Gastrocnemius medialis (tissue), 4 donors: Measurements from ENCODE around the gene CNNM4. TPM values are rescaled to one million over a fixed set of nuclear protein-coding genes. Genes with fewer than 3 reads are reported as not detected.

ENCODE experiments used
- ATAC-seq, 2 donors: fragments of 150-250 bp; one replicate each; pipeline ENCODE4 v1.9.1; 2016
- DNase-seq, 2 donors: peaks; one replicate each; pipeline ENCODE4 v3.0.0-alpha.2; 2019
- H3K27ac ChIP-seq, 4 donors: fragments of 200-600 bp; sonication (generic); 1 replicate in 1 of 4; 2 replicates in 3 of 4; pipeline ENCODE4 v1.5.1; 2016 to 2018; ENCODE audit warnings: mild to moderate bottlenecking in 2 of 4, moderate library complexity in 1 of 4
- H3K27me3 ChIP-seq, 3 donors: fragments of 200-600 bp; sonication (generic) in 2 of 3; 1 replicate in 1 of 3; 2 replicates in 2 of 3; pipeline versions ENCODE4 v1.5.1 to v1.6.0; 2016 to 2019; ENCODE audit warnings: mild to moderate bottlenecking in 1 of 3, moderate library complexity in 1 of 3
- H3K36me3 ChIP-seq, 2 donors: fragments of 200-600 bp; sonication (generic) in 1 of 2; one replicate each; pipeline ENCODE4 v1.5.1; 2017 to 2018
- H3K4me1 ChIP-seq, 2 donors: fragments of 200-600 bp; sonication (generic) in 1 of 2; one replicate each; pipeline ENCODE4 v1.5.1; 2016 to 2017; ENCODE audit warnings: mild to moderate bottlenecking in 2 of 2
- H3K4me3 ChIP-seq, 4 donors: fragments of 200-600 bp; sonication (generic) in 3 of 4; 1 replicate in 1 of 4; 2 replicates in 3 of 4; pipeline ENCODE4 v1.5.1; 2016 to 2019; ENCODE audit warnings: mild to moderate bottlenecking in 2 of 4
- H3K9me3 ChIP-seq, 3 donors: fragments of 200-600 bp; sonication (generic) in 2 of 3; 1 replicate in 1 of 3; 2 replicates in 2 of 3; pipeline ENCODE4 v1.5.1; 2016 to 2019
- POLR2A ChIP-seq, 2 donors: fragments of 450-650 bp; IDR thresholded peaks; one replicate each; pipeline ENCODE4 v1.6.1; 2017; ENCODE audit warnings: antibody characterized with exemption in 2 of 2, mild to moderate bottlenecking in 2 of 2, moderate library complexity in 2 of 2
- in situ Hi-C, 4 donors: fragments of 200-750 bp; cut with MboI; loops; one replicate each; pipeline versions ENCODE4 v1.15.0 to v1.8.0; 2017; ENCODE audit warnings: low sequenced_read_pairs in 4 of 4
- intact Hi-C: fragments of 100-400 bp; cut with DNase I; formaldehyde crosslinking; loops from one replicate; pipeline ENCODE4 v1.15.1; 2023; ENCODE audit warnings: low total_unique reads
- total RNA-seq, 4 donors: library from RNA; depleted of rRNA; stranded (reverse); fragments of >200 nt; gene quantifications; one replicate each; pipeline versions ENCODE4 v1.1.0 to v1.2.3, GENCODE V29; 2016
- TF ChIP-seq, protein P1 (sequence below), 5 experiments: fragments of 450-650 bp in 3 of 5; fragments of 200-600 bp in 2 of 5; sonication (generic) in 2 of 5; IDR thresholded peaks in 4 of 5; conservative IDR thresholded peaks in 1 of 5; 1 replicate in 4 of 5; 2 replicates in 1 of 5; pipeline ENCODE4 v1.5.1; 2016 to 2019; ENCODE audit warnings: antibody characterized with exemption in 5 of 5, mild to moderate bottlenecking in 3 of 5, moderate library complexity in 3 of 5

CNNM4 gene
- total RNA-seq, 4 donors from 2014 or later = 5.4 to 20.1 (median 9.1) TPM

DNA sequence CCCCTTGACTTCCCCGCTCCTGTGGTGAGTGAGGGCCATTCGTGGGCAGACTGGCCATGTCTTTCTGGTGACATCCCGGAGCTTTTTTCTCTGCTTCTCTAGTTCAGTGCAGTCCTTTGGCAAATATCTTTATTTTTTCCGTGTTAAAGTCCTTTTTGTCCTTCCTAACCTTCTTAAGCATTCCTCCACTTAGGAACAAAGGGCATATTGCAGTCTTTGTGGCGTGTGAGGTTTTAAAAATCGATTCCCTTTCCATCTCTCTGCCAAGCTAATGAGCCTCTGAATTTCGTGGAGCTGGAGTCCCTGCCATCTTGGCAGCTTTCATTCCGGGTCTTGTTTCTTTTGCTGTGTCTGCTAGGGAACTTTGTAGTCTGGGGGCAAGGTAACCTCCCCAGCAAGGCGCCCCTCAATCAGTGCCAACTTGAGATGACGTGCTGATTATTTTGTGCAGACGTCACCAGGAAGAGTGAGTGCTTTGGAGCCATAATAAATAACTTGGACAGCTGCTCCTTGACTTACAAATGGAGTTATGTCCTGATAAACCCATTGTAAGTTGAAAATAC is 60.5 kb downstream of the CNNM4 start:
- intact Hi-C loops (no loop called here), in situ Hi-C loops (no loop called here)
- H3K36me3 ChIP-seq = peaks cover 0 to 14% of the 10 kb centered on the region in 2 donors
- H3K4me3 ChIP-seq = no peak overlapping the region
- no peak for ATAC-seq
- peak overlapping the region in 2 of 4 donors; percentile 16 to 17 for H3K27ac ChIP-seq
- TF ChIP-seq, protein P1, sequence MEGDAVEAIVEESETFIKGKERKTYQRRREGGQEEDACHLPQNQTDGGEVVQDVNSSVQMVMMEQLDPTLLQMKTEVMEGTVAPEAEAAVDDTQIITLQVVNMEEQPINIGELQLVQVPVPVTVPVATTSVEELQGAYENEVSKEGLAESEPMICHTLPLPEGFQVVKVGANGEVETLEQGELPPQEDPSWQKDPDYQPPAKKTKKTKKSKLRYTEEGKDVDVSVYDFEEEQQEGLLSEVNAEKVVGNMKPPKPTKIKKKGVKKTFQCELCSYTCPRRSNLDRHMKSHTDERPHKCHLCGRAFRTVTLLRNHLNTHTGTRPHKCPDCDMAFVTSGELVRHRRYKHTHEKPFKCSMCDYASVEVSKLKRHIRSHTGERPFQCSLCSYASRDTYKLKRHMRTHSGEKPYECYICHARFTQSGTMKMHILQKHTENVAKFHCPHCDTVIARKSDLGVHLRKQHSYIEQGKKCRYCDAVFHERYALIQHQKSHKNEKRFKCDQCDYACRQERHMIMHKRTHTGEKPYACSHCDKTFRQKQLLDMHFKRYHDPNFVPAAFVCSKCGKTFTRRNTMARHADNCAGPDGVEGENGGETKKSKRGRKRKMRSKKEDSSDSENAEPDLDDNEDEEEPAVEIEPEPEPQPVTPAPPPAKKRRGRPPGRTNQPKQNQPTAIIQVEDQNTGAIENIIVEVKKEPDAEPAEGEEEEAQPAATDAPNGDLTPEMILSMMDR (IDR thresholded peaks at IDR 0.05 in 4 of 5, conservative IDR thresholded peaks at IDR 0.05 in 1 of 5) = no peak
- no peak for TF ChIP-seq POLR2A (IDR thresholded peaks at IDR 0.05)
- no peaks in the 10 kb centered on the region for H3K9me3 ChIP-seq
- H3K27me3 ChIP-seq = no peaks in the 10 kb centered on the region
- H3K4me1 ChIP-seq = peaks cover 44 to 74% of the 10 kb centered on the region in 2 donors
- no peak for DNase-seq

DNA sequence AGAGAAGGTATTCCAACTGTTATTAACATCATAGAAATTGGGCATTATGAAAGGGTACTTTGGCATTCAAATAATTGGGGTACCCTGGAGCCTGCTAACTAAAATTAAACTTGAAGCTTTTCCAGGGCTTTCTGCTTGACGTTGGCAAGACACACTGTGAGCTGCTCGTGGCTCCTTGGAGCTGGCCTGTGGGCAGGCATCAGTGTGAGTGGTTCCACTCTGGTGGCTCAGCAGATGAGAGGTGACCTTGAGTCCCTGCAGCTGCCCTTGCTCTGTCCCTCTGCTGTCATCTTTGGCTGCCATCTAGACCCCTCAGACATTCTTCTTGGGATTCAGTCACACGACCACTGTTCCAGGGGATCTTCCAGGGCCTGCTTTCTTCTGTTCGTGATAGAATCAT is 62.1 kb downstream of the CNNM4 start:
- ATAC-seq (peak in 1 of 2 donors; percentile 7), DNase-seq (no peak)
- in situ Hi-C loops = no loop called here
- peaks cover 36 to 66% of the 10 kb centered on the region in 2 donors for H3K4me1 ChIP-seq
- H3K4me3 ChIP-seq = no peak overlapping the region
- H3K36me3 ChIP-seq = peaks cover 0 to 28% of the 10 kb centered on the region in 2 donors
- no peaks in the 10 kb centered on the region for H3K9me3 ChIP-seq
- intact Hi-C loops = no loop called here
- H3K27ac ChIP-seq = peak overlapping the region; percentile 5 to 57 (median 25)
- H3K27me3 ChIP-seq = no peaks in the 10 kb centered on the region
- TF ChIP-seq, protein P1 (IDR thresholded peaks at IDR 0.05 in 4 of 5, conservative IDR thresholded peaks at IDR 0.05 in 1 of 5) = no peak
- no peak for TF ChIP-seq POLR2A (IDR thresholded peaks at IDR 0.05)

DNA sequence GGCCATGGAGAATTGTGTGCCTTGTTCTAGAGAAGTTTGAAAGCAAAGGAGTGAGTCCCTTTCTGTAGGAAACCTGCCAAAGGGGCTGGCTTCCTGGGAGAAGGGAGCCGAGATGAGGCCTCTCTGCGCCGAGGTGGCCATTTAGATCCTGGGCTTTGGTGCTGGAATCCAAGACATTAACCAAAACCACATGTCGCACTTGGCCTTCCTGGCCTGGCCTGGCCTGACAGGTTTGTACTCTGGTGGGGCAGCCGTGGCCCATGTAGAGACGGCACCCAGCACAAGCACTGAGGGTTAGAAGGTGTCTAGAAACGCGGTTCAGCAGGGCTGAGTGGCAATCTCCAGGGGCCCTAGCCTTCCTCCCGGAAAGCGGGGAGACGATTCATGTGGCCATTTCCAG is 62.5 kb downstream of the CNNM4 start:
- Histone ChIP-seq H3K27me3 (no peaks in the 10 kb centered on the region), H3K27ac (peak overlapping the region; percentile 5 to 57 (median 25)), H3K4me1 (peaks cover 32 to 62% of the 10 kb centered on the region in 2 donors), H3K36me3 (peaks cover 0 to 32% of the 10 kb centered on the region in 2 donors), H3K4me3 (no peak overlapping the region), H3K9me3 (no peaks in the 10 kb centered on the region)
- ATAC-seq = no peak
- intact Hi-C loops = no loop called here
- in situ Hi-C loops = no loop called here
- no peak for TF ChIP-seq POLR2A (IDR thresholded peaks at IDR 0.05)
- TF ChIP-seq, protein P1 (IDR thresholded peaks at IDR 0.05 in 4 of 5, conservative IDR thresholded peaks at IDR 0.05 in 1 of 5) = no peak
- DNase-seq = no peak

DNA sequence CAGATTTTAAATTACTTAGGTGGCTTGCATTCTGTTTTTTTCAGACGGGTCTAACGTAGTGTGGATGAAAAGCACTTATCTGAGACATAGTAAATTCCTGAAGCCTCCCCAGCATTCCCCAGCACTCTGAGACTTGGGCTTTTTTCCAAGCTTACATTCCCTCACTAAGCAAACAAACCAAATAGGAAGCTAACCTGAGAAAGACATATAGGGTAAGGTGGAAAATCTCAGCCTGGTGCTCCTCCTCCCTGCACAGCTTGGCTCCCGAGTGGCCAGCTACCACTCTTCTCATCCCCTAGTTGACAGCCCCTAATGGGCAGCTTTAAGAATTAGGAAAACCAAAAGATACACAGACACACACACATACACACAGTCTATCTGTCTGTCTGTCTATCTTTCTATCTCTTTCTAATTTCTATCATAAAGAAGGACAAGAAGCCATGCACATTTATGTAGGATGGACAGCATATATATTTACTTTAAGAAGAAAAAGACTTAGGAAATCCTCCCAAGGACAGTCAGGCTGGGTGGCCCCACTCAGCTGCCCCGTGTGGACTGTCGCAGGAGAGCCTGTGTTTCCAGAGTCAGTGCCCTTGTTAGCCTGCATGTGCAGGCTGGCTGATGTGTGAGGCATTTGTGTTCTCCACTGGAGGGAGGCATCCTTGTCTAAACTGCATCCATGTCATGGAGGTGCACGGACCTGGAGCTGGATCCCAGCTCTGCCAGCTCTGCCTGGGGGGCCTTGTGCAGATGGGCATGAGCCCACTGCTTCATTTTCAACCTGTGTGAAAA is 63.6 kb downstream of the CNNM4 start:
- in situ Hi-C loops = no loop called here
- Histone ChIP-seq H3K36me3 (peaks cover 0 to 43% of the 10 kb centered on the region in 2 donors), H3K27me3 (no peaks in the 10 kb centered on the region), H3K4me3 (no peak overlapping the region), H3K4me1 (peaks cover 21 to 51% of the 10 kb centered on the region in 2 donors), H3K27ac (peak overlapping the region in 1 of 4 donors; percentile 10), H3K9me3 (no peaks in the 10 kb centered on the region)
- ATAC-seq (no peak), DNase-seq (no peak)
- no peak for TF ChIP-seq POLR2A (IDR thresholded peaks at IDR 0.05)
- TF ChIP-seq, protein P1 (IDR thresholded peaks at IDR 0.05 in 4 of 5, conservative IDR thresholded peaks at IDR 0.05 in 1 of 5) = no peak
- intact Hi-C loops = no loop called here
